Mesenteric fat pad (tissue), 1 donor: ENCODE results near the gene ACSF3. TPM values are rescaled to one million over a fixed set of nuclear protein-coding genes. Genes with fewer than 3 reads are reported as not detected.

ENCODE experiments used
- DNase-seq: peaks from one replicate; pipeline ENCODE4 v3.0.0-alpha.2; 2020; ENCODE audit warnings: low spot score
- total RNA-seq: library from RNA; stranded (reverse); fragmentation: NEBNext Ultra II Directional; extraction: Animal tissue kit (Norgen Biotek cat#: 25700); gene quantifications from one replicate; pipeline ENCODE4 v1.2.1, GENCODE V29; 2021
- donor health status: DM: yes; HTN: yes; CAD: no.

ACSF3 gene
- total RNA-seq, 1 donor from 2014 or later: 24.1 TPM

- DNase-seq: no peak
Measured at GRCh38 chr16:89198417-89199240, 105.0 kb downstream of the ACSF3 start.

DNA sequence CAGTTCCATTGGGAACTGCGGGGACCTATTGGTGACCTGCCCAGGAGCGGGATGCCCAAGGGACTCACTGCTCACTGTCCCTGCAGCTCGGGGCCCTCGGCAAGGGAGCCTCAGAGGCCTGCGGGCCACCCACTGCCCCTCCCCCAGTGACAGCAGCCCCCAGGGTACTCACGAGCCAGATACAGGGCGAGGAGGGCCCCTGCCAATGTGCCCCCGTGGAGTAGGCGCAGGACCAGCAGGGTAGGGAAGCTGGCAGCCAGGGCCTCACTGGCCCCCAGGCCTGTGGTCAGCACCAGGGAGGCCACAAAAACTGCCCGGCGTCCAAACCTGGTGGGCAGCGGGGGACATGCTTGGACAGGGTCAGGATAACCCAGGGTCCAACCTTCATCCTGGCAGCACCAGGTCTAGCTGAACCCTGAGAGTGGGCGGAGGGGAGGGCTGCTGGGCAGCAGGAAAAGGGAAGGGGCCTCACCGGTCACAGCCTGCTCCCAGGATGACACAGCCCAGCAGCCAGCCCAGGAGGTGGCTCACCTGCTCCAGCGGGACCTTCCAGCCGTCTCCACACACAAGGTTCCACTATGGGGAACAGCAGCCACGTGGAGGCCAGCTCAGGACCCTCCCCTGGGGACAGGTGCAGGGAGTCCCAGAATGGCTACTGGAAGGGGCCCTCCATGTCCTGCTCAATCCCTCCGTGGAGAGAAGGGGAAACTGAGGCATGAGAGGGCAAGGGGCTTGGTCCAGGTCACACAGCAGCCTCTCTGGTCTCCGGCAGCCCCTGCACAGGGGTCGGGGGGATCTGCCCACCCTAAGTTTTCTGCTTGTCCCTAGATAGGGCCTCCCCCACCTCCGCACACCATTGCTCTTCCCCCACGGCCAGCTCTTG, 105.8 kb downstream of the ACSF3 start:
- DNase-seq: no peak

DNA sequence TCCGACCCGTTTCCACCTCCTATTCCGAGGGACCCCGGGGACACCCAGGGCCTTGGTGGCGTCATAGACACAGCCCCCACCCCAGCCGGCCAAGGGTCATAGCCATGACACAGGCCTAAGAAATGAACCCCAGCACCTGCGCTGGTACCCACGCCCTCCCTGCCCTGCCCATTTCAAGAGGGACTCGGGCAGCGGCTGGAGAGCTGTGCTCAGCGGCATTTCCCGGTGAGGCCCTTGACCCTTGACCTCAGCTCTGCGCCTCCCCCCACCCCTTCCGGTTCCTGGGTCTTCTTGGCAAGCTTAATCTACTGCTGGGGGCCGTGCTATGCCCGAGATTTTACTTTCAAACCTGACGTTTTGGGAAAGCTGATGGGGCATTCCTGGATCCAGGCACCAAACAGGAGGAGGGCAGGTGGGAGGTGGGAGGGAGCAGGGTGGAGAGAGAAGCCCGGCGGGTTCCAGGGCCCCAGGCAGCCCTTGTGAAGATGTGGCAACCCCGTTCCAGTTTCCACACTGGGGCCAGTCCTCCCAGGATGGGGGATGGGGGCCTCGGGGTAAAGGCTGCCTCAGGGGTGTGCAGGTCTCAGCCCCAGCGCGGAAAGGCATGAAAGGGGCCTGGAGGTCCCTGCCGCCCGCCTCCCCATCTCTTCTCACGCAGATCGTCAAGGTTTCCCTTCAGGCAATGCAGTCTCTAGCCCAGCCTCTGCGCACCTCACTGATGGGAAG, 106.6 kb downstream of the ACSF3 start, which contains the start of gene SLC22A31:
SLC22A31 (minus strand) TSS at position 414 of the 726 bp plus-strand sequence; CDS start at position 378, 36 bp downstream.
- no peak for DNase-seq

- DNase-seq: no peak
Measured at GRCh38 chr16:89200850-89201411, 107.3 kb downstream of the ACSF3 start.

DNA sequence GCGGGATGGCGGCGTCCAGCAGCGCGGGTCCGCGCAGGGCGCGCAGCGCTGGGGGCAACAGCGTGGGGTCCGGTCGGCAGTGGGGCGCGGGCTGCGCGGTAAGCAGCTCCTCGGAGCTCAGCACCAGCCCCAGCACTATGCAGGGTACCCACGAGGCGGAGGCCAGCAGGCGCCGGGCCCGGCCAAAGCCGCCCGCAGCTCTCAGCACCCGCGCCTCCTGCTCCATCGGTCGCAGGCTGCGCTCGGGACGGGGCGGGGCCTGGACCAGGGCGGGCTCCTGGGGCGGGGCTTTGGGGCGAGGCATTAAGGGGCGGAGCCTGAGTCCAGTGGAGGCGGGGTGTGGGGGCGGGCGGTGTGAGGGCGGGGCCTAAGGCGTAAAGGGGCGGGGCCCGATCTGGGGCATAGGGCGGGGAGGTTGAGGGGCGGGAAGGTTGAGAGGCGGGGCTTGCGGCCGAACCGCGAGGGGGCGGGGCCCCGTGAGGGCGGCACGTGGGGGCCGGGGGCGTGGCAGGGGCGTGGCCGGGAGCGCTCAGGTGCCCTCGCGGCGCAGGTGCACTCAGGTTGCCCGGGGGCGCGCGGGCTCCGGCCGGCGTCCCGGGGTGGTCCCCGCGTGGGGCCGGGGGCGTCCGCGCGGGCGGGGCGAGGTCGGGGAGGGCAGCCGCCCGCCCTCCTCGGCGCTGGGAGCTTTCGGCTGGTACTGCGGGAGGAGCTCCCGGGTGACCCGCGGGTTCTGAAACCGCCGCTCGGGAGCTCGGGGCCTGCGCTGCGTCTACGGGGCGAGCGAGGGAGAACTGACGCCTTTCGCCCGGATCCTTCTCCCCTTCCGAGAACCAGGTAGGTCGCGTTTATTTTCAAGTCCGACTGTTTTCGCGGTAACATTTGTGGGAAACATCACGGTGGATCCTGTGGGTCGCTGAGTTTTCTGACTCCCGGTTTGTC, 108.1 kb downstream of the ACSF3 start:
- DNase-seq: no peak

- DNase-seq: no peak
Measured at GRCh38 chr16:89202422-89203215, 109.0 kb downstream of the ACSF3 start.

Other genes starting within 250 kb of the ACSF3 start
- gene GALNS, start 236.9 kb upstream of the ACSF3 start, total RNA-seq: 28.6 TPM
- gene TRAPPC2L, start 236.7 kb upstream of the ACSF3 start, total RNA-seq: 39.9 TPM
- not detected for gene PABPN1L, start 227.2 kb upstream of the ACSF3 start, total RNA-seq
- 8.5 TPM for gene CBFA2T3, start 116.6 kb upstream of the ACSF3 start, total RNA-seq
- gene CDH15, start 77.9 kb downstream of the ACSF3 start, total RNA-seq: not detected
- gene SLC22A31, start 106.7 kb downstream of the ACSF3 start, total RNA-seq: 0.35 TPM
- 11.7 TPM for gene ZNF778, start 123.9 kb downstream of the ACSF3 start, total RNA-seq